Sigmoid colon (tissue), 7 donors: ENCODE data around the gene METTL13. TPM values are rescaled to one million over a fixed set of nuclear protein-coding genes. Genes with fewer than 3 reads are reported as not detected.
A peak's percentile ranks its signal among the peaks of the same experiment; 100 is the strongest.

Experiments
- DNase-seq: peaks from one replicate; pipeline ENCODE4 v3.0.0-alpha.2; 2019
- H3K27ac ChIP-seq, 4 donors: fragments of 200-600 bp; sonication (generic); one replicate each; pipeline ENCODE4 v1.5.1; 2016 to 2019; ENCODE audit warnings: mild to moderate bottlenecking in 1 of 4
- H3K27me3 ChIP-seq, 3 donors: fragments of 200-600 bp; sonication (generic); one replicate each; pipeline ENCODE4 v1.5.1; 2019; ENCODE audit warnings: mild to moderate bottlenecking in 1 of 3
- H3K36me3 ChIP-seq, 4 donors: fragments of 200-600 bp; sonication (generic); one replicate each; pipeline ENCODE4 v1.5.1; 2016 to 2019
- H3K4me1 ChIP-seq, 4 donors: fragments of 200-600 bp; sonication (generic); one replicate each; pipeline ENCODE4 v1.5.1; 2017 to 2019
- H3K4me3 ChIP-seq, 4 donors: fragments of 200-600 bp; sonication (generic); one replicate each; pipeline ENCODE4 v1.5.1; 2017 to 2019; ENCODE audit warnings: mild to moderate bottlenecking in 2 of 4, moderate library complexity in 1 of 4
- H3K9me3 ChIP-seq, 4 donors: fragments of 200-600 bp in 3 of 4; sonication (generic) in 3 of 4; one replicate each; pipeline versions ENCODE4 v1.5.1 to v1.6.1; 2013 to 2019
- EP300 ChIP-seq, 4 donors: sonication (generic); formaldehyde crosslinking; IDR thresholded peaks; one replicate each; pipeline ENCODE4 v1.6.1; 2017; ENCODE audit warnings: antibody characterized with exemption in 4 of 4
- POLR2A ChIP-seq, 2 donors: fragments of 450-650 bp; IDR thresholded peaks; one replicate each; pipeline ENCODE4 v1.6.1; 2016; ENCODE audit warnings: antibody characterized with exemption in 2 of 2, mild to moderate bottlenecking in 2 of 2, moderate library complexity in 2 of 2
- POLR2AphosphoS5 ChIP-seq, 4 donors: sonication (generic); formaldehyde crosslinking; IDR thresholded peaks; one replicate each; pipeline ENCODE4 v1.6.1; 2017; ENCODE audit warnings: antibody characterized with exemption in 4 of 4
- WGBS, 2 donors: extraction: QIAGEN DNeasy Blood & Tissue Kit; methylation state at CpG; one replicate each; pipeline ENCODE4 v1.1.7; 2013; 5-methylcytosine and 5-hydroxymethylcytosine counted together
- intact Hi-C: fragments of 100-400 bp; cut with DNase I; formaldehyde crosslinking; loops from one replicate; pipeline ENCODE4 v1.15.1; 2023
- polyA plus RNA-seq, 3 donors: library from polyadenylated mRNA; stranded (reverse); fragments of 200-250 nt; gene quantifications; one replicate each; pipeline ENCODE4 v1.2.3, GENCODE V29; 2013
- total RNA-seq, 4 donors: library from RNA; depleted of rRNA; stranded (reverse); fragments of >200 nt; gene quantifications; one replicate each; pipeline ENCODE4 v1.1.0, GENCODE V29; 2016
- TF ChIP-seq, protein P1 (sequence below), 4 experiments: fragments of 450-650 bp in 3 of 4; fragments of 200-600 bp in 1 of 4; IDR thresholded peaks; one replicate each; pipeline ENCODE4 v1.5.1; 2016 to 2019; ENCODE audit warnings: antibody characterized with exemption in 4 of 4, mild to moderate bottlenecking in 3 of 4, moderate library complexity in 2 of 4
- donor health status: healthy with polysubstance abuse.
- donor health status: Bipolar disorder and iron deficiency.
- donor health status: healthy.

The METTL13 gene
- total and polyA plus RNA-seq, 7 donors = 8.4 to 29.3 (median 16.1) TPM

DNA sequence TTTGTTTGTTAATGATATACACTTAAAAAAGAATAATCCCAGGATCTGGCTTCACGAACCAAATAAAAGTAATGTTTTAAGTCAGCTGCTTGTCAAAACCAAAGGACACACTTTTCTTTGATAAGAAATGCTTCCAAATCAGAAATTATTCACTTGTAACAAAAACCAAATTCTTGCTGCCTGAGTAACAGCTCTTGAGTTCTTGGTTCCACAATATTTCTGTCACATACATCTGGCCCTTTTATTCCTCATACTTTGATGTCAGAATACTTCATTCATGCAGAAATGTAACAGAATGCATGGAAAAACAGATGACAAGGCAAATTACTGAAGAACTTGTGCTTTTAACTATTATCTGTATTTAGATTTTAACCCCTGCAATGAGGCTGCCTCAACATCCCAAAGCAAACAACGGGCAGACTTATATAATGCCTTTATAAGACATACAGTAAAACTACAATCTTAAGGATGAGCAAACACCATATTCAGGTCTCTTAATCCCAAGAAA lies 41.0 kb upstream of the METTL13 start:
- no peak for TF ChIP-seq EP300 (IDR thresholded peaks at IDR 0.05)
- TF ChIP-seq, protein P1, sequence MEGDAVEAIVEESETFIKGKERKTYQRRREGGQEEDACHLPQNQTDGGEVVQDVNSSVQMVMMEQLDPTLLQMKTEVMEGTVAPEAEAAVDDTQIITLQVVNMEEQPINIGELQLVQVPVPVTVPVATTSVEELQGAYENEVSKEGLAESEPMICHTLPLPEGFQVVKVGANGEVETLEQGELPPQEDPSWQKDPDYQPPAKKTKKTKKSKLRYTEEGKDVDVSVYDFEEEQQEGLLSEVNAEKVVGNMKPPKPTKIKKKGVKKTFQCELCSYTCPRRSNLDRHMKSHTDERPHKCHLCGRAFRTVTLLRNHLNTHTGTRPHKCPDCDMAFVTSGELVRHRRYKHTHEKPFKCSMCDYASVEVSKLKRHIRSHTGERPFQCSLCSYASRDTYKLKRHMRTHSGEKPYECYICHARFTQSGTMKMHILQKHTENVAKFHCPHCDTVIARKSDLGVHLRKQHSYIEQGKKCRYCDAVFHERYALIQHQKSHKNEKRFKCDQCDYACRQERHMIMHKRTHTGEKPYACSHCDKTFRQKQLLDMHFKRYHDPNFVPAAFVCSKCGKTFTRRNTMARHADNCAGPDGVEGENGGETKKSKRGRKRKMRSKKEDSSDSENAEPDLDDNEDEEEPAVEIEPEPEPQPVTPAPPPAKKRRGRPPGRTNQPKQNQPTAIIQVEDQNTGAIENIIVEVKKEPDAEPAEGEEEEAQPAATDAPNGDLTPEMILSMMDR (IDR thresholded peaks at IDR 0.05) = no peak
- no peak for TF ChIP-seq POLR2A (IDR thresholded peaks at IDR 0.05)
- no peak for TF ChIP-seq POLR2AphosphoS5 (IDR thresholded peaks at IDR 0.05)
- intact Hi-C loops = loop anchor here (10.0 kb wide), 1 partner anchor 256 kb away; the partner anchor contains the start of gene PRRC2C
- peak overlapping the region in 2 of 4 donors; percentile 91 to 97 for H3K27ac ChIP-seq
- H3K27me3 ChIP-seq = no peaks in the 10 kb centered on the region
- peaks cover 0 to 29% (median 18%) of the 10 kb centered on the region in 4 donors for H3K4me1 ChIP-seq
- peak overlapping the region in 2 of 4 donors; percentile 75 to 91 for H3K4me3 ChIP-seq
- no peaks in the 10 kb centered on the region for H3K9me3 ChIP-seq
- no peak for DNase-seq
- peaks cover 0 to 27% (median 13%) of the 10 kb centered on the region in 4 donors for H3K36me3 ChIP-seq
- WGBS, 2 donors = 74 to 88% methylated on average over 2 of the region's 2 CpGs

DNA sequence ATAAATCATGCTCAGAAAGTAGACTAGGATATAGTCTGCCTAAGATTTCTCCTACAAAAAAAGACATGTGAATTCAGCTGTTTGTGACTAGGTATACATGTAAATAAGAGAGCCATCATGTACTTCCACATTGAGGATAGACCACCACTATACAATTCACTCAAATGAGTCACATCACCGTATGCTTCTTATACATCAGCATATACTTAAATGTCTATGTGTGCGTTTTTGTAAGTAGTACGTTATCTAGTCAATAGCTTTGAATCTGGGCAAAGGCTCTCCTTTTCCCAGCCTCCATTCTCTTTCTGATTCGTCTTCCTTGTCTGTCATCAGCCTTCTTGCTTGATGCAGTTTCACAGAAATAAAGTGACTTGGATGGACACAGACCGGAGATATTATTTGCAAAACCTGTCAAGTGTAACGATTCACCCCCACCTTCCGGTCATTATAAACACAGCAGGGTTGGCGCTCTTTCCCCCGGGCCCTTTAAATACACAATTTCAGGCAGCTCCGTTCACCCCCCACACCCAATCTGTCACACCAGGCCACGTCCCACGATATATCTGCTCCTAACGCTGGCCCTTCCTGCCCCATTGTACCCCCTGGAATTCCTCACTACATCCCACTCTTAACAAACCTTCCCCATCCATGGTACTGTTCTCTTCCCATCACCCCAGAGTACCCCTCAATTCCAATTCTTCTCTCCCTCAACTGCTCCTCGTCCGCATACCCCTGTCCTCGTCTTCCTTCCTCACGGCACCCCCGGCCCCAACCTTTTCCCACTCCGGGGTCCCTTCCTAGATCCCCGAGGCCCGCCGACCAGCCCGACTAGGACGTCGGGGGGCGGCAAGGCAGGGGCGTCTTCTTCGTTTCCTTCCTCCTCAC lies 40.2 kb upstream of the METTL13 start:
- Histone ChIP-seq H3K27me3 (no peaks in the 10 kb centered on the region), H3K27ac (peak overlapping the region; percentile 91 to 98 (median 96)), H3K4me3 (peak overlapping the region; percentile 75 to 97 (median 90)), H3K4me1 (peaks cover 0 to 29% (median 18%) of the 10 kb centered on the region in 4 donors), H3K9me3 (no peaks in the 10 kb centered on the region), H3K36me3 (peaks cover 0 to 19% (median 9%) of the 10 kb centered on the region in 4 donors)
- intact Hi-C loops = loop anchor here (10.0 kb wide), 1 partner anchor 256 kb away; the partner anchor contains the start of gene PRRC2C
- DNase-seq = peak; percentile 71
- WGBS, 2 donors = 1 to 2% methylated on average over 28 of the region's 28 CpGs
- TF ChIP-seq POLR2AphosphoS5 (IDR thresholded peaks at IDR 0.05) (no peak), EP300 (IDR thresholded peaks at IDR 0.05) (no peak), POLR2A (IDR thresholded peaks at IDR 0.05) (no peak)
- TF ChIP-seq, protein P1 (IDR thresholded peaks at IDR 0.05) = peak in 1 of 4 experiments; percentile 27

DNA sequence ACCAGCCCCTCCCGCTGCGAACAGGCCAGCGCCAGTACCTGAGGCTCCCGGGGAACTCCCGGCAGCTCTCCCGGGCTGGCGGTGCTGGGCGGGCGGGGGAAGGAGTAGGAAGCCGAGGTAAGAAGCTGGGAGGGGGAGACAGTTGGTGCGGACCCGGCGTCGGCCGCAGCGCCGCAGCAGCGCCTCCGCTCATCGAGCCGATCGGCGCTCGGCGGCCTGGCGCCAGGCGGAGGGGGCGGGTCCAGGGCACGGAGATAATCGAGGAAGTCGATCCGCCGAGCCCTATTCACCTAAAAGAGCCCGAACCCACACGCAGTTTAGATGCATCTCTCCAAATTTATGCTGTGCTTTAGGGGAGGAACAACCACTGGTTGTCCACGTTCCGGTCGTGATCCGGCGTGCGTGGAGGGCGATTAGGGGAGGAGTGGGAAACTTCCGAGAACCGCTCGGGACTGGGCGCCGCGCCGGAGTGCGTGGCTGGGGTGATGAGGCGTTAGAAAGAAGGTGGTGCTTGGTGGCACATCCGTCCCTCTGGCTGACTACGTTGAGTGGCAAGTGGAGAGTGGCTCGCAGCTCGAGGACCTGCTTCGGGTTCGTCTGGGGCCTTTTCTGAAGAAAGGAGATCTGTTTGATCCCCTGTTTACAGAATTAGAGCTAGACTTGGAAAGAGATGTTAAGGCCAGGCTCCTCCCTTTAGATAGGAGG lies 39.4 kb upstream of the METTL13 start, which contains the start of gene VAMP4:
Gene VAMP4, minus strand, starts transcription at position 194 of the 705 bp plus-strand sequence. CDS start 3,651 bp downstream, outside the sequence.
- Histone ChIP-seq H3K4me1 (peaks cover 0 to 29% (median 18%) of the 10 kb centered on the region in 4 donors), H3K36me3 (peaks cover 0 to 11% (median 4%) of the 10 kb centered on the region in 4 donors), H3K27ac (peak within 1 kb of the TSS; percentile 91 to 98 (median 96)), H3K4me3 (peak within 1 kb of the TSS; percentile 75 to 97 (median 90)), H3K9me3 (no peaks in the 10 kb centered on the region), H3K27me3 (no peaks in the 10 kb centered on the region)
- TF ChIP-seq, protein P1 (IDR thresholded peaks at IDR 0.05) = no peak
- TF ChIP-seq EP300 (IDR thresholded peaks at IDR 0.05) (peak in 1 of 4 donors; percentile 39), POLR2AphosphoS5 (IDR thresholded peaks at IDR 0.05) (peak; percentile 96 to 98 (median 97)), POLR2A (IDR thresholded peaks at IDR 0.05) (peak; percentile 74 to 86)
- intact Hi-C loops = loop anchor here (1.0 to 10.0 kb wide), 5 partner anchors 39 to 791 kb away; partner anchors contain the start of genes DNM3, METTL13, PRRC2C and SUCO
- DNase-seq = peak; percentile 94
- WGBS, 2 donors = 0% methylated on average over 57 of the region's 57 CpGs

DNA sequence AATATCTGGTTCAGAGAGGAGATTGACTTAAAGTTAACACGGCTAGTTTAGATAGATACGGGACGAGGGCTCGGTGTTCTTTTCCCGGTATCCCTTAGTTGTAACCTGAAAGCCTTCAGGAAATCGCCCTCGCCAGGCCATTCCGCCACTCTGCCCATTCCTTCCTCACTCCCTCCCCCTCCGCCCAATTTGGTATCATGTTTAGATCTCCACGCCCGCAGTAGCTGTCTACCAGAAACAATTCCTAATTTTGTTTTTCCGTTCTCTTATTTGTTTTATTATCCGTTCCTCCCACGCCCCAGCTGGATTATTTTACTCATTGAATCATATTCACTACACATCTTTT lies 38.9 kb upstream of the METTL13 start:
- Histone ChIP-seq H3K27me3 (no peaks in the 10 kb centered on the region), H3K4me3 (peak overlapping the region; percentile 75 to 97 (median 90)), H3K36me3 (peaks cover 0 to 6% (median 3%) of the 10 kb centered on the region in 4 donors), H3K4me1 (peaks cover 0 to 29% (median 18%) of the 10 kb centered on the region in 4 donors), H3K27ac (peak overlapping the region; percentile 91 to 98 (median 96)), H3K9me3 (no peaks in the 10 kb centered on the region)
- TF ChIP-seq POLR2A (IDR thresholded peaks at IDR 0.05) (no peak), POLR2AphosphoS5 (IDR thresholded peaks at IDR 0.05) (no peak), EP300 (IDR thresholded peaks at IDR 0.05) (no peak)
- TF ChIP-seq, protein P1 (IDR thresholded peaks at IDR 0.05) = no peak
- 0 to 1% methylated on average over 14 of the region's 14 CpGs for WGBS, 2 donors
- intact Hi-C loops = loop anchor here (1.0 to 10.0 kb wide), 5 partner anchors 39 to 790 kb away; partner anchors contain the start of genes DNM3, METTL13, PRRC2C and SUCO
- peak; percentile 72 for DNase-seq
